MM.1S (cell line): ENCODE measurements around the gene ZNF324.

Source experiments
- CTCF ChIP-seq: fragments of 300-600 bp; sonication (generic); IDR thresholded peaks from 2 replicates; pipeline ENCODE4 v1.5.1; 2016; ENCODE audit warnings: antibody characterized with exemption, low read length, mixed read lengths
- EZH2 ChIP-seq: fragments of 300-600 bp; sonication (generic); optimal IDR thresholded peaks from 2 replicates; pipeline ENCODE3; 2017; ENCODE audit warnings: low read depth, mild to moderate bottlenecking, antibody characterized with exemption, low read length, mixed read lengths

DNA sequence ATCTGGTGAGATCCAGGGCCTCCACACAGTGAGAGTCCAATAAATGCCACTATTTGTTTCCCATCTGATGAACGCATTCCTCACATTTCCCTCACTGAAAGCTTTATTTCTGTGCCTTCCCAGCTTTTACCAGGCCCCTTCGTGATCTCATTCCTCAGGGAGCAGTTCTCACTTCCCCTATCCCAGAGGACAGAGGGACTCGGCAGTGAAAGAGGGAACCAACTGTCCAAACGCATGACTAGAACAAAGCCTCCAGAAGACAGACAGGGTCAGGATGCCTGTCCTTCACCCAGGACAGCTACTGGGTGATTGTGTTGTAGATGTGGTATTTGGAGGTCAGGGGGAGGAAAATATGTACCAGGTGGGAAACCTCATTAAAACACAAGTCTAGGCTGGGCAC lies 54.8 kb downstream of the ZNF324 start:
- TF ChIP-seq EZH2 (no peak), CTCF (no peak)
